Measurements from ENCODE around the gene RPL10A.

The RPL10A gene

DNA sequence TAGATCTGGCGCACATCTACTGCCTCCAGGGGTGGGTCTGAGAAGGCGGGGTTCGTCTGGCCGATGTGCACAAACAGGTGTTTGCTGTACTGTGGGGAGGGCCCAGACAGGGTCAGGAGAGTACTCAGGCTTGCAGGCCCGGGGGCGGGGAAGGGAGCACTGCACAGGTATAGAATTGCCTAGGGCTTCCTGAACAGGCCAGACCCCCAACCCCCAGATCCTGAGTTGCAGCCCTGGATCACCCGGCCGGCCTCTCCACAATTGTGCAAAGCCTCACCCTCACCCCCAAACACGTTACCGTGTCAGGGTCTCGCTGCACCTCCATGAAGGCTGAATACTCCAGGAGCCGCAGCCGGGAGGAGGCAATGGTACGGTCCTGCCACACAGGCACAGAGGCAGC is 7.8 kb downstream of the RPL10A start:
- no peak for DNase-seq

GRCh38 chr6:35477028-35477427 is 8.8 kb downstream of the RPL10A start:
- no peak for DNase-seq

- no peak for DNase-seq
Measured at GRCh38 chr6:35477551-35478179, 9.5 kb downstream of the RPL10A start.

- DNase-seq = no peak
Measured at GRCh38 chr6:35478259-35478658, 10.1 kb downstream of the RPL10A start.

GRCh38 chr6:35480176-35480575 is 12.0 kb downstream of the RPL10A start:
- no peak for DNase-seq

- no peak for DNase-seq
Measured at GRCh38 chr6:35481226-35481625, 13.0 kb downstream of the RPL10A start.

DNA sequence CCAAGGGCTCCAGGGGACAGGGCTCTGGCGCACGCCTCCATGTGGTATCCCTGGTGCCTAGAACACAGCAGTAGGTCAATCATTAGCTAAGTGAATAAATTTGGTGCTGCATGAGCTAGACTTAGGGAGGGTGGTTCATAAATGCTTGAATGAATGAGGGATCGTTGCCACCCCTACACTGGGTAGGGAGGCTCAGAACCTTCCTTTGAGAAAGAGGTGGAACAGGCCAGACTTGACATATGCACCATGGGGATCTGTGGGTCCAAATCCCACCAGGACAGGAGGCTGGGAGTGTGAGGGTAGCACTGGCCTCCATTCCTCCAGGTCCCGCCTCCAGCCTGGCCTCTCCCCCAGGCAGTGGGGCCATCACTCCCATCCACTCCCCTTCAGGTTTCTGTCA is 14.9 kb downstream of the RPL10A start:
- DNase-seq = no peak

DNA sequence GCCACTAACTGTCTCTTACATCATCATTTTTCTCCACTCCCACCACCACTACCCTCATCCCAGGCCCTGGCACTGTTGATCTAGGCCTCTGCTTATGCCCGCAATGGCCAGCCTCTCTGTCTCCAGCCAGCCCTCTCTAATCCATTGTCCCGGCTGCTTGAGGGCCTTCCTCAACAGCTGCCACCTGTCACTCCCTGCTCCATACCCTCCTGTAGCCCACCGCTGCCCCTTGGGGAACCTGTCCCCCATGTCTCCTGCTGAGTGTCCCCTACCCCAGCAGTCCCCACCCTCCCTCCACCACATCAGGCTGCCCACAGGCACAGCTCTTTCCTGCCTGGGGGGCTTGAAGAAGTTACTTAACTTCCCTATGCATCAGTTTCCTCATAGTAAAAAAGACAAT is 15.3 kb downstream of the RPL10A start:
- DNase-seq = no peak

GRCh38 chr6:35483893-35484645 is 15.9 kb downstream of the RPL10A start:
- DNase-seq = no peak

DNA sequence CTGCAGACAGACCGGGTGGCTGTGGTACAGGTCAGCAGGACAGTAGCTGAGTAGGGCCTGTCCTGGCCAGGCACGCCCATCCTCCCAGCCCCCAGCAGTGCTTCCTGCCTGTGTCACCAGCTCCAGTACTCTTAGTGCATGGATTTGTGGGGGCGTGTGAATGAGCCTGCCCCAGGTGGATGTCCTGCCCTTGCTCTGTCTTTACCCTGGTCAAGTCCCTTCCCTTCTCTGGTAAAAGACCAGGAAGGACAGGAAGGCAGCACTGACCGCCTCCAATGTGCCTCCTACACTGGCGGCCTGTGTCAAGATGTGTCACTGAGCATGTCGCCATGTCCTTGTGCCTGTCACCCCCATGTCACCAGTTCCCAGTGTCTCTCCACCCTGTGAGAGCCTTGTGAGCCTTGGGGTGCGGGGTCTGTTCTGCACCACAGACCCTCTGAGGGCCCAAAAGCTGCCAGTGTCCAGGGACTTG is 16.8 kb downstream of the RPL10A start:
- no peak for DNase-seq

DNA sequence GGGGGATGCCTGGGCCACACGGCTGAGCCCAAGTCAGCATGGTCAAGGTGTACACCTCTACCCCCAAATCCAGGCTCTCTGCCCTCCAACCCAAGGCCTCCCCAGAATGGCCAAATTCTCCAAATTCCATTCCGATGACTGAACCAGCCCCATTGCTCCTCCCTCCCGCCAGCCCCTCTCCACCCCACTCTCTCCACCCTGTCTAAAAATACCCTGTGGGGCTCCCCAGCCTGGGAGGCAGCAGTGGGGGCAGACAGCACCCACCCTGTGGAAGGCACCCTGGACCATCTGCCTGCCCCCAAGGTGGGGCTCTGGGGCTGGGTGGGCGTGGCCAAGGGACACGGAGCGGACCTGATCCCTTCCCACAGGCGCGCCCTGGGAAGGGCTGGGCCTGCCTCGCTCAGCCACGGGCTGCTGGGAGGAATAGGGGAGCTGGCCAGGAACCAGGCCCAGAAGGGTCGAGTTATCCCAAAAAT is 17.2 kb downstream of the RPL10A start:
- DNase-seq = no peak

DNA sequence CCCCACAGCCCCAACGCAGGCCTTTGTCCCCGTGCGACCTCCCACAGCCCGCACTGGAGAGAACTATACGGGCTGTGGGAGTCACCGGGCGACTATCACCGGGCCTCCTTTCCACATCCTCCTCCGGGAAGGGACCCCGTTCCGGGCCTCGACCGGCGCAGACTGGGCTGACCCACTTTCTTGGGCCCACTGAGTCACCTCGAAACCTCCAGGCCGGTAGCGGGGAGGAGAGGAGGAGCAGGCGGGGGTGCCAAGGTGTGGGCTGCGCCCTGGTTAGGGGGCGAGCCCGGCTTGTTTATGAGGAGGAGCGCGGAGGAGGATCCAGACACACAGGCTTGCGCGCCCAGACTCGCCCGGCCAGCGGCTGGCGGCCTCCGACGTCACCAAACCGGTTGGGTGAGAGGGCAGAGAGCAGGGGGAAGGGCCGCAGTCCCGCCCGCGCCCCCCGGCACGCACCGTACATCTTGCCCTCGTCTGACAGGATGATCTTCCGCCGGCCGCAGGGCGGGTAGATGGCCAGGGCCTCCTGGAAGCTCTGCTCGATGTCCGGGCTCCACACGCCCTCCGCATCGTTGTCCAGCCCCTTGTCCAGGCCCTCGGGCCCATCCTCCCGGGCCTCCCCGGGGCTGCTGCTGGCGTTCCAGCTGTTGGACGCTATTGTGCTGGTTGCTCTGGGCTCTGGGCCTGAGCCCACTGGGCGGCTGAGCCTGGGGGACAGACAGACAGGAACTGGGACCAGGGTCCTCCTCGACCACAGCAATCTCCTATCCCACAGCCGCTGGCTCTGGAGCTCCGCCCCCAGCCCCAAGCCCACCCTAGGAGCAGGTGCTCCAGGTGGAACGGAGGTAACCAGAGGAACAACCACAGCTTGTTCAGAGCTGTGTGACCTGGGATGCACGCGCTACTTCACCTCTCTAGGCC is 18.1 kb downstream of the RPL10A start:
- no peak for DNase-seq

DNA sequence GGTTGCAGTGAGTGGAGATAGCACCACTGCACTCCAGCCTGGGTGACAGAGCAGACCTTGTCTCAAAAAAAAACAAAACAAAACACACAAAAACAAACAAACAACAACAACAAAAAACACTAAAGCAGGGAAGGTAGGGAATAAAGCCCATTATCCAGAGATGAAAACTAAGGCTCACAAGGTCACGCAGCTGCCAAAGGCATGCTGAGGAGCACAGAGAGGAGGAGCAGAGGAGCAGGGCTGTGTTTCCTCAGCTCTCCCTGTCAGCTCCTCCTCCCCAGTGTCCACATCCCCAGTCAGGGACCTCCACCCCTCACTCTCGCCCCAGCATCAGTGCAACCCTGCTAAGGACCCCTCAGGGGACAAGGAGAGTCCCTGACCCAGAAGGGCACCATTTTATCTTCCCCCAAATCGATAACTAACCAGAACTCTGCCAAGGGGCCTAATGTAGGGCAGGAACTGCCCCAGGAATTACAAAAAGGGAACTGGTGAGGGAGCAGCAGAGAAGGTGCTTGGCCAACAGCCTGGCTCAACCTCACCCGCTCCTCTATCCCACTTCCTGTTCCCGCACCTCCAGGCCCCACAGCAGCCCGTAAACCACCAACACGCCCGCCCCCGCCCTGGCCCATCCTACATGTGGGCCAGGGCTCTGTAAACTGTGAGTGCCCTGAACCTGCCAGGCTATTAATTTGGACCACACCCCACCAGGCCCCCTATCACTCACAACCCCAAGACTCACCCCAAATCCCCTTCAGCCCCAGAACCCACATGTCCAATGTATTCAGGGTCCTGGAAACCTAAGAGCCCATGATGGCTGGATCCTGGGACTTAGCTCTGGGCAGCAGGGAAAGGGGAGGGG is 19.7 kb downstream of the RPL10A start:
- DNase-seq = no peak

GRCh38 chr6:35488517-35488862 is 20.3 kb downstream of the RPL10A start:
- DNase-seq = no peak

- no peak for DNase-seq
Measured at GRCh38 chr6:35489066-35489465, 20.9 kb downstream of the RPL10A start.

DNA sequence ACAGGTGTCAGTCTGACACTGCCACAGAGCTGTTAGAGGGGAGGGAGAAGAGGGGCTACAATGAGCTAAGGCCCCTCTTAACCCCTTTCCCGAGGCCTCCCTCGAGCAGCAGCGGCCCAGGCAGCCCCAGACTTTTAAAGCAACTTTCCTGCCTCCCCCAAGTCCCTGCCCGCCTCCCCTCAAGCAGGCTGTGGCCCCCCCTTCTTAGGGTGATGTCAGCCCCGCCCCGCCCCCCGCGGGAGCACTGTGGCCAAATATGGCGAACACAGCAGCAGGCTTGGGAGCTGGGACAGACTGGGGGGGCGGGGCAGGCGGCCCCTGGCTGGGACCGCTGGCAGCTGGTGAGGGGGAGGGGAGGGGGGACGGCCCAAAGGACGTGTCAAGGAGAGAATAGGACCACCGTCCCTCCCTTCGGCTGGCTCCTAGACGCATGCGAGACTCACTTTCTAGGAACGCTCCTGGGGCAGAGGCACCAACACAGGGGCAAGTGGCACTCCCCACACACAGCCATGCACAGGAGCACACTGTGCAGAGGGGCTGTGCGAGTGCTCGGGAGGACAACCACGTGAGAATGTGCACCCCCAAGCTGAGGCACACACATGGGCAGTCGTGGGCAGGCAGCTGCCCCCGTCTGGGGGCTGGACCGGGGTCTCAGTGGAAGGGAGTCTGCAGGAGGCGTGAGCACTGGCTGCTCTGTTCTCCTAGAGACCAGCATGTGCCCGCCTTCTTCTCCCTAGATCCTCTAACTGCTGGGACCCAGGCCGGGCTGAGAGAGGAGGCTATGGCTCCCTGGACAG is 22.0 kb downstream of the RPL10A start:
- DNase-seq = peak in 6 of 14 donors; percentile 13 to 58 (median 29)

DNA sequence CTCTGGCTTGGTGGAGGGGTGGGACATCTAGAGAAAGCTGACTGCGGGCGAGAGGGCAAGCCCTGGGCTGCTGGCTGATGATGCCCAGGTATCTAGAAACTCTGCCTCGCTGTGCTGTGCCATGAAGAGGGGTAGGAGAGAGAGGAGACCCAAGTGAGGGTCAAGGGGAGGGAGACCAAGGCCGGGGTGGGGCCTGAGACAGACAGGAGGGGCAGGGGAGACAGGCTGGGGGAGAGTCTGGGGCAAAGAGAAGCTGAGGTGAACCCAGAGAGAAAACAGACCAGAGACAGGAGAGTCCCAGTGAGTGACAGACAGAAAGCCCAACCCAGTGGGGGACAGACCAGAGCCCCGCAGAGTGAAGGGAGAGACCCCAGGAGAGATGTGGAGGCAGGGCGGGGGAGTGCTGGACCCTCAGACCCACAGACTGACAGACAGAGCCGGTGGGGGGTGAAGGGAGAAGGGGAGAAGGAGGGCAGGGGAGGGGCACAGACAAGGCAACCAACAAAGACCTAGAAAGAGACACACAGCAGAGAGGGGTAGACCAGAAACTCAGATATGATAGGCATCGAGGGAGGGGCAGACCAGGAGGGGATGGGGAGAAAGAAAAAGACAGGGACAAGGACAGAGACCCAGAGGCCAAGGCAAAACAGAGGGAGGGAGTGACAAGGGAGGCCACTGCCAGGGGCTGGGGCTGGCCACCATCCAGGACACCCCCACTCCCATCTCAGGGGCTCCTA is 22.8 kb downstream of the RPL10A start:
- DNase-seq = no peak

GRCh38 chr6:35491558-35492257 is 23.5 kb downstream of the RPL10A start:
- no peak for DNase-seq

- no peak for DNase-seq
Measured at GRCh38 chr6:35492258-35492973, 24.2 kb downstream of the RPL10A start.
